WTC11 (cell line): ENCODE measurements around the gene GABRR1.

Experiments
- ELF4 ChIP-seq: sonication (generic); formaldehyde crosslinking; IDR thresholded peaks from 2 replicates; pipeline ENCODE4 v1.8.1; 2022; ENCODE audit warnings: low read depth, mild to moderate bottlenecking, moderate library complexity, missing genetic modification reagents
- GTF2I ChIP-seq: fragments of 250-450 bp; sonication (Bioruptor Pico); conservative IDR thresholded peaks from 2 replicates; pipeline ENCODE4 v1.4.0; 2021; ENCODE audit warnings: mild to moderate bottlenecking
- IRF2 ChIP-seq: sonication (generic); formaldehyde crosslinking; IDR thresholded peaks from 2 replicates; pipeline ENCODE4 v1.8.0; 2022; ENCODE audit warnings: low read depth, missing genetic modification reagents, borderline replicate concordance
- JUN ChIP-seq: sonication (generic); formaldehyde crosslinking; IDR thresholded peaks from 2 replicates; pipeline ENCODE4 v1.8.0; 2023; ENCODE audit warnings: mild to moderate bottlenecking, missing genetic modification reagents
- NFE2L1 ChIP-seq: sonication (generic); formaldehyde crosslinking; IDR thresholded peaks from 2 replicates; pipeline ENCODE4 v1.8.1; 2023; ENCODE audit warnings: missing genetic modification reagents
- NFYB ChIP-seq: sonication (generic); formaldehyde crosslinking; conservative IDR thresholded peaks from 2 replicates; pipeline ENCODE4 v1.8.0; 2022; ENCODE audit warnings: low read depth, missing genetic modification reagents
- NR2C2 ChIP-seq: sonication (generic); formaldehyde crosslinking; IDR thresholded peaks from 2 replicates; pipeline ENCODE4 v1.8.0; 2022; ENCODE audit warnings: mild to moderate bottlenecking, missing genetic modification reagents
- TCF7 ChIP-seq: sonication (generic); formaldehyde crosslinking; IDR thresholded peaks from 2 replicates; pipeline ENCODE4 v1.8.0; 2022; ENCODE audit warnings: mild to moderate bottlenecking, low read depth, missing genetic modification reagents, moderate library complexity
- TEAD4 ChIP-seq: sonication (generic); formaldehyde crosslinking; IDR thresholded peaks from 2 replicates; pipeline ENCODE4 v1.8.0; 2022; ENCODE audit warnings: mild to moderate bottlenecking, missing genetic modification reagents
- ZNF263 ChIP-seq: sonication (generic); formaldehyde crosslinking; IDR thresholded peaks from 2 replicates; pipeline ENCODE4 v1.8.1; 2022; ENCODE audit warnings: low read depth, mild to moderate bottlenecking, moderate library complexity, missing genetic modification reagents
- TF ChIP-seq, protein P1 (sequence below): sonication (generic); formaldehyde crosslinking; IDR thresholded peaks from 2 replicates; pipeline ENCODE4 v1.8.0; 2023; ENCODE audit warnings: missing genetic modification reagents
- TF ChIP-seq, protein P2 (sequence below): fragments of 200-600 bp; IDR thresholded peaks from 2 replicates; pipeline ENCODE4 v1.8.0; 2022; ENCODE audit warnings: antibody characterized with exemption
- TF ChIP-seq, protein P3 (sequence below): sonication (generic); formaldehyde crosslinking; IDR thresholded peaks from 2 replicates; pipeline ENCODE4 v1.8.1; 2022; ENCODE audit warnings: low read depth, mild to moderate bottlenecking, moderate library complexity, missing genetic modification reagents, borderline replicate concordance
- TF ChIP-seq, protein P4 (sequence below): sonication (generic); formaldehyde crosslinking; IDR thresholded peaks from 2 replicates; pipeline ENCODE4 v1.8.1; 2022; ENCODE audit warnings: mild to moderate bottlenecking, moderate library complexity, missing genetic modification reagents

DNA sequence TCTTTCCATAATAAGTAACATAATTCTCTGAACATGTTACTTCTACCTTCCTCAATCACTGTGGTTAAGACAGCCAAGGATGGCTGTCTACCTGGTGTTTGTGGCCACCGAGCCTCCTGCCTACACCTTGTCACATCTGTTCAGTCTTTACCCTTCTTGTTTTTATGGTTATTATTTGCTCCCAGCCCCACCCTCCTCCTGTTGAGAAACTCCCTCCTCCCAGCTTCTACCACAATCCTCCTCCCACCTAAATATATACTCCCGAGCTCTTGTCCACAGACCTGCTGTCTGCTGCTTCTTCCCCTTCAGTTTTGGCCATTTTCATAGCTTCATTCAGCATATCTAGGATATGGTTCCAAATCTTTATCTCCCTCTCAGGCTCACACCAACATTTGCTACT is 35.7 kb upstream of the GABRR1 start:
- TF ChIP-seq, protein P1, sequence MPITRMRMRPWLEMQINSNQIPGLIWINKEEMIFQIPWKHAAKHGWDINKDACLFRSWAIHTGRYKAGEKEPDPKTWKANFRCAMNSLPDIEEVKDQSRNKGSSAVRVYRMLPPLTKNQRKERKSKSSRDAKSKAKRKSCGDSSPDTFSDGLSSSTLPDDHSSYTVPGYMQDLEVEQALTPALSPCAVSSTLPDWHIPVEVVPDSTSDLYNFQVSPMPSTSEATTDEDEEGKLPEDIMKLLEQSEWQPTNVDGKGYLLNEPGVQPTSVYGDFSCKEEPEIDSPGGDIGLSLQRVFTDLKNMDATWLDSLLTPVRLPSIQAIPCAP (CRISPR knock-in tag) = no peak
- TF ChIP-seq IRF2 (CRISPR knock-in tag) (no peak), JUN (CRISPR knock-in tag) (no peak), ELF4 (CRISPR knock-in tag) (no peak), NR2C2 (CRISPR knock-in tag) (no peak), TEAD4 (no peak), ZNF263 (CRISPR knock-in tag) (no peak), NFYB (no peak), NFE2L1 (CRISPR knock-in tag) (no peak), GTF2I (CRISPR knock-in tag) (no peak), TCF7 (no peak)
- TF ChIP-seq, protein P2, sequence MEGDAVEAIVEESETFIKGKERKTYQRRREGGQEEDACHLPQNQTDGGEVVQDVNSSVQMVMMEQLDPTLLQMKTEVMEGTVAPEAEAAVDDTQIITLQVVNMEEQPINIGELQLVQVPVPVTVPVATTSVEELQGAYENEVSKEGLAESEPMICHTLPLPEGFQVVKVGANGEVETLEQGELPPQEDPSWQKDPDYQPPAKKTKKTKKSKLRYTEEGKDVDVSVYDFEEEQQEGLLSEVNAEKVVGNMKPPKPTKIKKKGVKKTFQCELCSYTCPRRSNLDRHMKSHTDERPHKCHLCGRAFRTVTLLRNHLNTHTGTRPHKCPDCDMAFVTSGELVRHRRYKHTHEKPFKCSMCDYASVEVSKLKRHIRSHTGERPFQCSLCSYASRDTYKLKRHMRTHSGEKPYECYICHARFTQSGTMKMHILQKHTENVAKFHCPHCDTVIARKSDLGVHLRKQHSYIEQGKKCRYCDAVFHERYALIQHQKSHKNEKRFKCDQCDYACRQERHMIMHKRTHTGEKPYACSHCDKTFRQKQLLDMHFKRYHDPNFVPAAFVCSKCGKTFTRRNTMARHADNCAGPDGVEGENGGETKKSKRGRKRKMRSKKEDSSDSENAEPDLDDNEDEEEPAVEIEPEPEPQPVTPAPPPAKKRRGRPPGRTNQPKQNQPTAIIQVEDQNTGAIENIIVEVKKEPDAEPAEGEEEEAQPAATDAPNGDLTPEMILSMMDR = no peak
- TF ChIP-seq, protein P3, sequence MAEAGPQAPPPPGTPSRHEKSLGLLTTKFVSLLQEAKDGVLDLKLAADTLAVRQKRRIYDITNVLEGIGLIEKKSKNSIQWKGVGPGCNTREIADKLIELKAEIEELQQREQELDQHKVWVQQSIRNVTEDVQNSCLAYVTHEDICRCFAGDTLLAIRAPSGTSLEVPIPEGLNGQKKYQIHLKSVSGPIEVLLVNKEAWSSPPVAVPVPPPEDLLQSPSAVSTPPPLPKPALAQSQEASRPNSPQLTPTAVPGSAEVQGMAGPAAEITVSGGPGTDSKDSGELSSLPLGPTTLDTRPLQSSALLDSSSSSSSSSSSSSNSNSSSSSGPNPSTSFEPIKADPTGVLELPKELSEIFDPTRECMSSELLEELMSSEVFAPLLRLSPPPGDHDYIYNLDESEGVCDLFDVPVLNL (CRISPR knock-in tag) = no peak
- TF ChIP-seq, protein P4, sequence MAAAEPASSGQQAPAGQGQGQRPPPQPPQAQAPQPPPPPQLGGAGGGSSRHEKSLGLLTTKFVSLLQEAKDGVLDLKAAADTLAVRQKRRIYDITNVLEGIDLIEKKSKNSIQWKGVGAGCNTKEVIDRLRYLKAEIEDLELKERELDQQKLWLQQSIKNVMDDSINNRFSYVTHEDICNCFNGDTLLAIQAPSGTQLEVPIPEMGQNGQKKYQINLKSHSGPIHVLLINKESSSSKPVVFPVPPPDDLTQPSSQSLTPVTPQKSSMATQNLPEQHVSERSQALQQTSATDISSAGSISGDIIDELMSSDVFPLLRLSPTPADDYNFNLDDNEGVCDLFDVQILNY (CRISPR knock-in tag) = no peak
